NCI-H446 (cell line): ENCODE results near the gene SPARC.

ENCODE experiments used
- DNase-seq, 2 experiments: peaks; one replicate each; lab custom pipeline; 2025; lab: John Stamatoyannopoulos, UW

The SPARC gene

DNA sequence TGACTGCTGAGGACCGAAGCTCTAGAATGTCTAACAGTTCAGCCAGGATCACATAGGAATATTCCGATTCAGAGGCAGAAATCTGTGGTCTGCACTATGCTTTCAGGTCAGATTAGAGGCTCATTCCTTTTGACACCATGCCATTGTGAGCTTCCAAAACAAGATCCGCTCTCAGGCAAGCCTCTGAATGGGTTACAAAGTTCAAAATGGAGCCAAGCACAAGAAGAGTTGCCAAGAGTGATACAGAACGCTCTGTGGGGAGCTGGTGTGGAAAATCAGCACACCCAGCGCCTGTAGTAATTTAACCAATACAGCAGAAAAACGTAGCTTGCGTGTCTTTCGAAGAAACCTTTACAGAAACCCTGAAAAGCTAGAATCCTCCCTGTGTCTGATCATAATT, 62.2 kb downstream of the SPARC start:
- DNase-seq = peak; percentile 4 to 36

DNA sequence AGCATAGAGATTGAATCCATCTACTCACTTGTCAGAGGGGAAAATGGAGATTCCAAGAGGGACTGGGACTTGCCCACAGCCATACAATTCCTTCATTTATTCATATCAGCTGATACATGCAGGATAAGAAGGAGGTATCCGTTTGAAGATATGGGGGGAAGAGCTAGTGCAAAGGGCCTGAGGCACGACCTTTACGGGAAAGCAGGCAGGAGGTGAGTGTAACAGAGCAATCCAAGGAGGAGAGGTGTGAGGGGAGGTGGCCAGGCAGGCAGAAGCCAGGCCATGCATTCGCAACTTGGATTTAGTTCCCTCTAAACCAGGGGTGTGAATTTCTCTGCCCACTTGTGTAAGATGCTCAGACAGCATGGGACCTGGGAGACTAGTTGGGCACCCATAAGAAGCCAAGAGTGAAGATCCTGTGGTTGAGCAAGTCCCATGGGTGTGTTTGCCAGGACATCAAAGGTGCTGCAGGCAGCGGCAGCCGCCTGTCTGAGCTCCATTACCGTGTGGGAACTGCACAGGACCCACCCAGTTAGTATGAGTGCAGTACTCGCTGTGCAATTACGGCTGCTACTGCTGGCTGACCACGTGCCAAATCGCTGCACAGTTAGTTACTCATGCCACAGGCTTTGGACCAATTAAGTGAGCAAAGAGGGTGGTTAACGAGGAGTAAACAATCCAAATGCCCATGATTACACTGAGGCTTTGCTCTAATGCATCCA, 64.2 kb downstream of the SPARC start:
- DNase-seq = no peak

DNA sequence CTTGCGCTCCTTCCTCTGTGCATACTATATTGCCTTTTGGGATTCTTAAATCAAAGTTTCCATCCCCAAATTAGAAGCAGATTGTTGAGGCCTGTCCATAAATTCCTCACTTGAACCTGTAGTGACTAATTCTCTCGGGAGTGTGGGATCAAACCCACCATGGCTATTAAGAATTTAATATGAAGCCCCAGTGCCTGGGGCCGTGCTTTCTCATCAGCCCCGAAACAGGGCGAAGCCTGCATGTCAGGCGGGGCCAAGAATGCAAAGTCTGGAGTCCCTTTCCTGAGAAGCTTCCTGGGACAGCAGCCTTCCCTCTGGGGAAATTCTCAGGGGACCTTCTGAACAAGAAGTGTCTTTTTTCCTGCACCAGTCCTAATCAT, 66.3 kb downstream of the SPARC start:
- DNase-seq = no peak

DNA sequence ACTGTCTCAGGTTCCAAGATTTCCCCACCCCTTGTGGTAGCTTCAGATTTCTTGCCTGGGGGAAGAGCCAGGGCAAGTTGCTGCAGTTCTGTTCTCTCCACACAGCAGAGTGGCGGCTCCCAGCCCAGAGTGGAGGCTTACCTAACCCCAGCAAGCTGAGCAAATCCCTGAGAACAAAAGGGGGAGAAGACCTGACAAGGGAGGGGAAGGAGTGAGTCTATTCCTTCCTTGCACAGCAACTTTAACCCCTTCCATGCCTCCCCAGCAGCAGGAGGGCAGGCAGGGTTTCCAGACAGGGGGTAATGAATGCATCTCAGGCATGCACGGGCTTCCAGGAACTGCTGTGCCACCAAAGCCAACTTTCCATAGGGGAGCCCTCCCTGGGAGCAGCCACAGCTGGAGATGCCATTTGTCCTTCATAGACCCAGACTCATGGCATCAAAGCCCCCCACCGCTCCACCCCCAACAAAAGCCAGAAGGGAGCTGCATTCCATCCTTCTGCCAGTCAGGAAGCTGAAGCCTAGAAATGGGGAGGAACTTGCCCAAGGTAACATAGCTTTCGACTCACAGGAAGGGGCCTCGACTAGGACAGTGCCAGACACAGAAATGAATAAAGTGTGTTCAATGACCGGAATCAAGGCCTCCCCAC, 66.8 kb downstream of the SPARC start:
- DNase-seq = no peak

DNA sequence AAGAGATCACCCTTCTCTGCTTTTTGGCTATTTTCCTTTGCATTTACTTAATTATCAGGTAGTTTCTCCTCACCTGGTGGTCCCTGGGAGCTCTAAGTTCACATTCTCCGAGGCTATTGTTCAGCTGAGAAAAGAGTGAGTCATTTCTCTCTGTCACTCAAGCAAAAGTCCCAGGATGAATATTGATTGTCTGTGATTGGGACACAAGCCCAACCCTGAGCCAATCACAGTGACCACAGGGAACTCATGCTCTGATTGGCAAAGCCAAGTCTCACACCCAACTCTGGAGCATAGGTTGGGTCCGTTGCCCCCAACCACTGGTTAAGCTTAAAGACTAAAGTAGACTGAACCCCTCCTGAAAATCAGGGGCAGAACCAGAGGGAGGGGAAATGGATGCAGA, 67.8 kb downstream of the SPARC start:
- no peak for DNase-seq

DNA sequence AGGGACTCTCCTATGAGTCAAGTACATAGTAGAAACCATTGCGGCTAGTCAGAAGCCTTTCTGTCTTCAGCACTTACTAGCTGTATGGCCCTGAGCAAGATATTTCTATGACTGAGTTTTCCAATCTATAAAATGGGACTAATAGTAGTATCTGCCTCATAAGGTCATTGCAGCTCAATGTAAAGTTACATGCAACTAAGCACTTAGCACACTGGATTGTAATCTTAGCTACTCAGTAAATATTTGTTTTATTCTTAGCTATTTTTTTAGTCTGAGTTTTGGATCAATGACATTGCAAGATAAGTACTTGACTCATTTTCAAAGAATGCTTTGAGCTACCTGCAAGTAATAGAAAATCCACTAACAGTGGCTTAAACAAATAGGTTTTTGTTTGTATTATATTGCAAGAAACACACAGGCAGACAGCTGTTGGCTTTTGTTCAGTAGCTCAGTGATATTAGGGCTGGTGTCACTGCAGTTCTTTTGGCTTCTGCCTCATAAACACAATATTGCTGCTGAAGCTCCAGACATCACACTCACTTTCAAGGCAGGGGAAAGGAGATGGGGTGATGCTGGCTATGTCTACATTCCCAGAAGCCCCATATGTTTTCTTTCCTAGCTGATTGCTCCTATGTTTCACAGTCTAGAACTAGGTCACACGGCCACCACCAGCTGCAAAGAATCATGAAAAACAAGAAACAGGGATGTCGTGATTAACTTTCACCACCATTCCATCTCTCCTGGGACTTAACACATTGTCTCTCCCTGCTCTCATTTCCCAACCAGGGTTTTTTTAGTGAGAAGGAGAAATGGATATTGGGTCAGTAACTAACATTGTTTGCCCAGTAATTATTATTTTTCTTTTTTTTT, 68.6 kb downstream of the SPARC start:
- DNase-seq = no peak

DNA sequence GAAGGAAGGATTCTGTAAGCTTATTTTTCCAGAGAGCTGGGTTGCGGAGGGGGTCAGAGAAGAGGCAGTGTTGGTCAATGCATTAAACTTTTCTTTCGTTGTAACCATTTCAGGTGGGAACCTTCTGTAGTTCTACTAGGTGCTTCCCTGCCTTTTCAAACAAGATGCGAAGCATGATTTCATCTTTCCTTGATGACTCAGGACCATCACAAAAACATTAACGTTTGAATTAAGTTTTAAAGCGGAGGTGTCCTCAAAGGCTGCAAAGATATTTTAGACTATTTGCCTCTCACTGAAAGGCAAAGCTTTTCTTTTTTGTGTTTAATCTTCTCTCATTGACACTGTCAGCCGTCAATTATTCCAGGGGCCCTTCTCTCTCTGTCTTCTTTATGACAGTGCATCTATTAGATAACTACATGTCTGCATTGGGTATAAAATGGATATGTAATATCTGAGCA, 69.3 kb downstream of the SPARC start:
- DNase-seq = no peak

DNA sequence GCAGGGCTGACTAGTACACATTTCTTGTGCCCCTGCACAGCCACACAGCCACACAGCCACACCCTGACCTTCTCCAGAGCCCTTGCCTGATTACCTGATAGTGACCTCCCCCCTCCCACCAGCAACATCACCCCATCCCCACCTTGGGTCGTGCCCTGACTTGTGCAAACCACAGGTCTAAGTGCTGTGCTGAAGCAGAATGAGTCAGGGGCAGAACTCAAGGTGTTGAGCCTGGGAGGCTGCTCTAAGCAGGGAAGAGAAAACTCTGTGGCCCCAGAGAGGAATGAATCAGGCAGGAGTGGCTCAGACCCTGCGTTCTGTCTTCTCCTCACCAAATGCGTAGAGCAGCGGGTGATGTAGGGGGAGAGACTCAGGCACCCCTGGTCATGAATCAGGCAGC, 71.3 kb downstream of the SPARC start:
- DNase-seq = no peak

DNA sequence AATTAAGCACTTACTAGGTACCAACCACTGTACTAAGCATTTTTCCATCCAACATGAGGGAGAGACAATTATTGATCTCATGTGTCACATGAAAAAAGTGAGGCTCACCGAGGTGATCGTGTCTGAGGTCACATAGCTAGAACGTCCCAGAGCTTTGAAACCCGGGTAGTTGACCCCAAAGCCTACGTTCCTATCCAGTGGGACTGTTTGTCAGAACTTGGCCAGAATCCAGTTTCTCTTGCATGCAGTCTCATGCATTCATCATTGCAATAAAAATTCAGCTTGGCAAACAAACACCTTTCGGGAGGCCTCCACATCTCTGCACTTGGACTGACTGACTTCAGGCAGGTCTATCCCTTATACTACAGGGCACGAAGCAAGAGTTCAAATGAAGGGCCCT, 72.2 kb downstream of the SPARC start:
- DNase-seq = no peak

DNA sequence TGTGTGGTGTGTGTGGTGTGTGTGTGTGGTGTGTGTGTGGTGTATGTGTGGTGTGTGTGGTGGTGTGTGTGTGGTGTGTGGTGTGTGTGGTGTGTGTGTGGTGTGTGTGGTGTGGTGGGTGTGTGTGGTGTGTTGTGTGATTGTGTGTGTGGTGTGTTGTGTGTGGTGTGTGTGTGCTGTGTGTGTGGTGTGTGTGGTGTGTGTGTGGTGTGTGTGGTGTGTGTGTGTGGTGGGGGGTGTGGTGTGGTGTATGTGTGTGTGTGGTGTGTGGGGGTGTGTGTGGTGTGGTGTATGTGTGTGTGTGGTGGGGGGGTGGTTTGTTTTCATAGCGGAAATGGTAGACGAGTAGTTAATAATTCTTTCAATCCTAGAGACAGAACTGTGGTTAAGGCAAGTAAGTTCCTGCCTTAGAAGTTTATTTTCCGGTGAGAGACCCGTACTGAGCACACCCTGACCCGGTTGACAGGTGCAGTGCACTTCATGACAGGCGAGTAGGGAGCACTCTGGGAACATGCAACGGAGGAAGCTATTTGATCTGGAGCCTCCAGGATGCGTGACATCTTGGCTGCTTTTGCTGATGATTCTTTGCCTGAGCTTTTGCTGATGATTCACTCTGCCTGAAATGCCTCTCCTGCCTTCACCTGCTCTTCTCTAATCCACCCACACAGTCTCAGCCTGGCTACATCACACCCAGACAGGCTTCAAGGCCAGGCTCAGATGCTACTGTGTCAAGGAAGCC, 73.9 kb downstream of the SPARC start:
- no peak for DNase-seq

DNA sequence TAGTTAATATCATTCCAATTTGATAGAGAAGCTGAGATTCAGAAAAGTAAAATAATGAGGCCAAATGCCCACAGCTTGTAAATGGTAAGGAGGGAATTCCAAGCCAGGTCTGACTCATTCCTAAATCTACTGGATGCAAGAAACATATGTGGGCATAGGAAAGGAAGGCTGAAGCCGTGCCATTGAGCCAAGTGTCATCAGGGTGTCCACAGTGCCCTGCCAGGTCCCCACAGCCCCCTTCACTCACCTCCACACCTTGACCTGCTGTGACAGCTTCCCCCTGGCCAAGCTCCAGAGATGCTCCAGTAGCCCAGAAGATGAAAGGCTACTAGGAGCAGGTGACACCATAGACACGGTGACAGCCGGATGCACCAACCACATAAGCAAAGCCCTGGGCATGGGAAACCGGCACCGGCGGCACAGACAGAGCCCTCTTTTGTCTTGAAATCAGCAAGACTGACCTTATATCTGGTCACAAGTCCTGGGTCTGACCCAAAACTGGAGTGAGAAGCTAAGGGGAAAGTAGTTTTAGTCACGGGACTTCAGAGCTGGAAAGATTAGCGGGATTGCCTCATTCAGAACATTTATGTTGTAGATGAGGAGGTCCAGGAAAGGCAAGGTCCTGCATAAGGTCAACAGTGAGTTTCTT, 75.5 kb downstream of the SPARC start:
- DNase-seq = no peak
